ENCODE data around the gene SVIL.
"Not testable (repeated sequence)": the region's sequence is repeated elsewhere in the genome, so short reads cannot be mapped to it uniquely, and the experiment has no call there.

The SVIL gene

GRCh38 chr10:29541422-29542210 lies 93.2 kb downstream of the SVIL start:
- DNase-seq (ENCODE audit: low spot score): no peak

GRCh38 chr10:29540016-29540415 lies 94.8 kb downstream of the SVIL start:
- no peak for DNase-seq (ENCODE audit: low spot score)

- DNase-seq (ENCODE audit: low spot score): no peak
These were observed 95.4 kb downstream of the SVIL start for GRCh38 chr10:29539412-29539811.

GRCh38 chr10:29537799-29538198 lies 97.0 kb downstream of the SVIL start:
- DNase-seq (ENCODE audit: low spot score): no peak

- DNase-seq (ENCODE audit: low spot score): not testable (repeated sequence)
These were observed 98.1 kb downstream of the SVIL start for GRCh38 chr10:29536691-29537090.

- no peak for DNase-seq (ENCODE audit: low spot score)
These were observed 98.9 kb downstream of the SVIL start for GRCh38 chr10:29535778-29536453.

- peak; percentile 89 for DNase-seq (ENCODE audit: low spot score)
These were observed 99.6 kb downstream of the SVIL start for GRCh38 chr10:29535012-29535777.

- no peak for DNase-seq (ENCODE audit: low spot score)
These were observed 100.2 kb downstream of the SVIL start for GRCh38 chr10:29534590-29534989.

- no peak for DNase-seq (ENCODE audit: low spot score)
These were observed 101.0 kb downstream of the SVIL start for GRCh38 chr10:29533696-29534285.

- no peak for DNase-seq (ENCODE audit: low spot score)
These were observed 101.7 kb downstream of the SVIL start for GRCh38 chr10:29533046-29533445.

- DNase-seq (ENCODE audit: low spot score): no peak
These were observed 102.4 kb downstream of the SVIL start for GRCh38 chr10:29532256-29532878.

- DNase-seq (ENCODE audit: low spot score): no peak
These were observed 104.4 kb downstream of the SVIL start for GRCh38 chr10:29530112-29530976.

- DNase-seq (ENCODE audit: low spot score): no peak
These were observed 105.6 kb downstream of the SVIL start for GRCh38 chr10:29529146-29529545.

- DNase-seq (ENCODE audit: low spot score): no peak
These were observed 109.0 kb downstream of the SVIL start for GRCh38 chr10:29525762-29526161.

GRCh38 chr10:29524720-29525119 lies 110.1 kb downstream of the SVIL start:
- no peak for DNase-seq (ENCODE audit: low spot score)

- no peak for DNase-seq (ENCODE audit: low spot score)
These were observed 110.5 kb downstream of the SVIL start for GRCh38 chr10:29524294-29524693.

- DNase-seq (ENCODE audit: low spot score): no peak
These were observed 111.9 kb downstream of the SVIL start for GRCh38 chr10:29522918-29523317.

GRCh38 chr10:29522061-29522855 lies 112.5 kb downstream of the SVIL start:
- no peak for DNase-seq (ENCODE audit: low spot score)

- DNase-seq (ENCODE audit: low spot score): no peak
These were observed 115.1 kb downstream of the SVIL start for GRCh38 chr10:29519659-29520058.

GRCh38 chr10:29517352-29517923 lies 117.3 kb downstream of the SVIL start:
- peak; percentile 78 for DNase-seq (ENCODE audit: low spot score)

All from HuH-7 (cell line).